H1 (cell line): ENCODE measurements around the gene MYO5B. TPM values are rescaled to one million over a fixed set of nuclear protein-coding genes. Genes with fewer than 3 reads are reported as not detected.

ENCODE experiments used
- CTCF ChIA-PET: fragments of 300-600 bp; sonication (Branson Sonifier 250); formaldehyde crosslinking; loops from one replicate; lab custom pipeline; 2021; ENCODE audit not compliant: partially characterized antibody; lab: Charles Lee
- POLR2A ChIA-PET: fragments of 300-600 bp; sonication (Branson Sonifier 250); formaldehyde crosslinking; loops from one replicate; lab custom pipeline; 2021; ENCODE audit warnings: inconsistent platforms; ENCODE audit not compliant: partially characterized antibody; lab: Charles Lee
- DNase-seq, 2 experiments: peaks; one replicate each; pipeline versions ENCODE4 v3.0.0 to v3.0.0-alpha.2; 2010 to 2022; ENCODE audit warnings: low spot score in 2 of 2, low read depth in 1 of 2, mixed read lengths in 1 of 2
- FAIRE-seq: peaks from 2 replicates; lab custom pipeline; 2011; peaks lifted over from hg19 to GRCh38; lab: Jason Lieb, UNC
- H2AFZ ChIP-seq: 2 replicates; pipeline ENCODE4 v1.8.1; 2012; ENCODE audit warnings: low read length, inconsistent platforms
- H2AK5ac ChIP-seq: 2 replicates; pipeline ENCODE4 v1.6.1; 2013; ENCODE audit warnings: low read depth, low read length
- H2BK120ac ChIP-seq: replicated peaks from 2 replicates; pipeline ENCODE3; 2013; ENCODE audit warnings: low read depth, low read length, inconsistent platforms
- H2BK12ac ChIP-seq: 2 replicates; pipeline ENCODE4 v1.6.1; 2013; ENCODE audit warnings: low read depth, low read length
- H2BK15ac ChIP-seq: 2 replicates; pipeline ENCODE4 v1.6.1; 2013; ENCODE audit warnings: low read length
- H2BK20ac ChIP-seq: 2 replicates; pipeline ENCODE4 v1.6.1; 2013; ENCODE audit warnings: low read length
- H2BK5ac ChIP-seq: 2 replicates; pipeline ENCODE4 v1.6.1; 2013; ENCODE audit warnings: low read depth, low read length
- H3K14ac ChIP-seq: 2 replicates; pipeline ENCODE4 v1.6.1; 2013; ENCODE audit warnings: inconsistent platforms; ENCODE audit not compliant: insufficient read length
- H3K18ac ChIP-seq: 2 replicates; pipeline ENCODE4 v1.6.1; 2013; ENCODE audit warnings: low read length; ENCODE audit errors: extremely low read depth
- H3K23ac ChIP-seq: 2 replicates; pipeline ENCODE4 v1.6.1; 2013; ENCODE audit warnings: inconsistent platforms; ENCODE audit not compliant: insufficient read length
- H3K23me2 ChIP-seq: 2 replicates; pipeline ENCODE4 v1.6.1; 2013; ENCODE audit warnings: low read depth, low read length
- H3K27ac ChIP-seq: 2 replicates; pipeline ENCODE4 v1.6.1; 2011; ENCODE audit warnings: low read depth, low read length, inconsistent platforms
- H3K27me3 ChIP-seq, 4 experiments: replicated peaks in 1 of 4; 1 replicate in 1 of 4; 2 replicates in 3 of 4; pipeline versions ENCODE4 v1.6.1 to v1.8.1; 2011 to 2013; ENCODE audit warnings: low read length in 3 of 4, mild to moderate bottlenecking in 3 of 4, inconsistent platforms in 2 of 4, mixed read lengths in 2 of 4, moderate library complexity in 1 of 4; ENCODE audit not compliant: control insufficient read depth in 3 of 4, insufficient read depth in 3 of 4; ENCODE audit errors: extremely low read depth in 1 of 4
- H3K36me3 ChIP-seq, 4 experiments: 2 replicates each; pipeline versions ENCODE4 v1.6.1 to v1.8.1; 2011 to 2013; ENCODE audit warnings: mild to moderate bottlenecking in 4 of 4, low read length in 3 of 4, moderate library complexity in 2 of 4, control low read depth in 1 of 4, inconsistent platforms in 1 of 4; ENCODE audit not compliant: insufficient read depth in 4 of 4, control insufficient read depth in 2 of 4
- H3K4ac ChIP-seq: replicated peaks from 2 replicates; pipeline ENCODE3; 2013; ENCODE audit warnings: low read length, low read depth, mixed read lengths, inconsistent platforms; ENCODE audit not compliant: insufficient read length
- H3K4me1 ChIP-seq, 4 experiments: replicated peaks in 1 of 4; 1 replicate in 1 of 4; 2 replicates in 3 of 4; pipeline versions ENCODE4 v1.6.1 to v1.8.1; 2011 to 2013; ENCODE audit warnings: low read length in 3 of 4, inconsistent platforms in 2 of 4, mixed read lengths in 1 of 4; ENCODE audit not compliant: insufficient read depth in 4 of 4, control insufficient read depth in 3 of 4
- H3K4me2 ChIP-seq, 2 experiments: 2 replicates each; pipeline versions ENCODE4 v1.6.1 to v1.8.1; 2011 to 2013; ENCODE audit warnings: low read depth in 2 of 2, low read length in 2 of 2, control low read depth in 1 of 2, inconsistent platforms in 1 of 2, mild to moderate bottlenecking in 1 of 2; ENCODE audit not compliant: insufficient read depth in 1 of 2
- H3K4me3 ChIP-seq, 4 experiments: fragments of 200-600, 300-600 bp in 1 of 4; sonication (generic), shearing (Covaris generic), sonication (Bioruptor Twin) in 1 of 4; 2 replicates each; pipeline versions ENCODE4 v1.5.1 to v1.8.1; 2011 to 2016; ENCODE audit warnings: low read length in 4 of 4, low read depth in 3 of 4, control low read depth in 2 of 4, inconsistent platforms in 2 of 4, mild to moderate bottlenecking in 2 of 4, mixed read lengths in 1 of 4, moderate library complexity in 1 of 4; ENCODE audit not compliant: insufficient read depth in 2 of 4; ENCODE audit errors: extremely low read depth in 1 of 4
- H3K56ac ChIP-seq: replicated peaks from 2 replicates; pipeline ENCODE3; 2013; ENCODE audit warnings: low read depth, mild to moderate bottlenecking, mixed read lengths, low read length, inconsistent platforms; ENCODE audit not compliant: insufficient read length
- H3K79me1 ChIP-seq: 2 replicates; pipeline ENCODE4 v1.6.1; 2013; ENCODE audit warnings: low read depth, low read length, control low read depth
- H3K79me2 ChIP-seq, 2 experiments: 2 replicates each; pipeline versions ENCODE4 v1.6.1 to v1.8.1; 2012 to 2013; ENCODE audit warnings: low read length in 2 of 2, mild to moderate bottlenecking in 2 of 2, inconsistent platforms in 1 of 2; ENCODE audit not compliant: insufficient read depth in 2 of 2, control insufficient read depth in 1 of 2
- H3K9ac ChIP-seq, 4 experiments: replicated peaks in 1 of 4; 1 replicate in 1 of 4; 2 replicates in 3 of 4; pipeline versions ENCODE4 v1.6.1 to v1.8.1; 2011 to 2013; ENCODE audit warnings: low read depth in 3 of 4, low read length in 3 of 4, control low read depth in 2 of 4, mild to moderate bottlenecking in 2 of 4, moderate library complexity in 2 of 4, inconsistent platforms in 1 of 4; ENCODE audit errors: extremely low read depth in 1 of 4
- H3K9me3 ChIP-seq, 2 experiments: 2 replicates each; pipeline versions ENCODE4 v1.6.1 to v1.8.1; 2012 to 2013; ENCODE audit warnings: mild to moderate bottlenecking in 2 of 2, moderate library complexity in 2 of 2, control low read depth in 1 of 2, inconsistent platforms in 1 of 2, low read depth in 1 of 2, low read length in 1 of 2, mixed read lengths in 1 of 2; ENCODE audit not compliant: insufficient read depth in 2 of 2
- H4K20me1 ChIP-seq, 2 experiments: replicated peaks in 1 of 2; 2 replicates each; pipeline versions ENCODE3 to v1.8.1; 2011 to 2013; ENCODE audit warnings: inconsistent platforms in 2 of 2, low read length in 2 of 2, mild to moderate bottlenecking in 1 of 2; ENCODE audit not compliant: insufficient read depth in 2 of 2, control insufficient read depth in 1 of 2
- H4K5ac ChIP-seq: 2 replicates; pipeline ENCODE4 v1.6.1; 2013; ENCODE audit warnings: low read length, low read depth, mixed read lengths, inconsistent platforms; ENCODE audit not compliant: insufficient read length
- H4K8ac ChIP-seq: 2 replicates; pipeline ENCODE4 v1.8.0; 2013; ENCODE audit warnings: mild to moderate bottlenecking, moderate library complexity, low read length, inconsistent platforms; ENCODE audit not compliant: insufficient read depth; ENCODE audit errors: extremely low read depth
- H4K91ac ChIP-seq: replicated peaks from 2 replicates; pipeline ENCODE3; 2013; ENCODE audit warnings: low read length, mixed read lengths, inconsistent platforms; ENCODE audit not compliant: insufficient read length
- RBBP5 ChIP-seq: IDR thresholded peaks from 2 replicates; pipeline ENCODE4 v1.7.1; 2012; ENCODE audit warnings: low read depth, mild to moderate bottlenecking, inconsistent platforms, low read length, moderate library complexity, borderline replicate concordance
- WGBS, 2 experiments: shearing (Covaris generic) in 1 of 2; methylation state at CpG; one replicate each; pipeline versions ENCODE4 v1.1.6 to v1.1.7; 2013 to 2015; ENCODE audit warnings: low lambda C conversion rate in 2 of 2, mixed read lengths in 2 of 2, inconsistent platforms in 1 of 2, low coverage in 1 of 2, missing lambda C conversion rate in 1 of 2; ENCODE audit not compliant: insufficient replicate concordance in 2 of 2, insufficient coverage in 1 of 2, insufficient read length in 1 of 2; ENCODE audit errors: extremely low coverage in 1 of 2, missing lambda C conversion rate in 1 of 2; 5-methylcytosine and 5-hydroxymethylcytosine counted together
- polyA plus RNA-seq, 7 experiments: library from polyadenylated mRNA; depleted of rRNA in 3 of 7; stranded (reverse) in 5 of 7; unstranded in 2 of 7; fragments of >200 nt in 5 of 7; fragments of 200-250 nt in 2 of 7; gene quantifications; 1 replicate in 5 of 7; 2 replicates in 1 of 7; 4 replicates in 1 of 7; pipeline versions ENCODE4 v1.2.1 to v1.2.3, GENCODE V29; 2011 to 2013; ENCODE audit warnings: missing spikeins in 2 of 7, mixed read lengths in 2 of 7
- total RNA-seq: library from RNA; stranded (reverse); fragmentation: NEBNext Ultra II Directional; extraction: Animal tissue kit (Norgen Biotek cat#: 25700); gene quantifications from 2 replicates; pipeline ENCODE4 v1.2.1, GENCODE V29; 2021
- TF ChIP-seq, protein P1 (sequence below): IDR thresholded peaks from 2 replicates; pipeline ENCODE4 v1.6.1; 2011; ENCODE audit warnings: low read depth, mild to moderate bottlenecking, low read length; ENCODE audit not compliant: insufficient read depth

Gene MYO5B
- total and polyA plus RNA-seq, 2 of the 8 experiments (the other 6 are each of a cell fraction or from before 2014, with no cell fraction given) = 6.4 to 7.7 TPM

DNA sequence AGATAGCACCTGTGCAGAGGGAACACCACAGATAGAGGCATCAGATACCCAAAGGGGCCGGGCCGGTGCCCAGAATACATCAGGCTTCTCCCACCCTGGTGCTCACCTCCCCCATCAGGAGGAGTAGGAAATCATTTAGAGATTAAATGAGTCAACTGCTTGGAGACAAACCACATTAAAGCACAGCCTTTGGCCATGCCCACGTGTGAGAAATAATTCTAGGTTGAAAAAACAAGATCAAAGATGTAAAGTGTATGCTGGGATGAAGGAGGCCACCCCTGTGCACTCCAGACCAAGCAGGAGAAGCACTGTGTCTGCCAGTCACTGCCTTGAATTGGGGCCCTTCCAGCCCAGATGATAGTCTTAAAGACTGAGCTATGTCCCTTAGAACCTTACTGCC is 228.9 kb downstream of the MYO5B start:
- H3K18ac ChIP-seq = no peak overlapping the region
- no peak overlapping the region for H3K23ac ChIP-seq
- no peak overlapping the region for H3K56ac ChIP-seq
- no peaks in the 10 kb centered on the region for H3K79me2 ChIP-seq
- H3K23me2 ChIP-seq = no peaks in the 10 kb centered on the region
- H2BK5ac ChIP-seq = no peak overlapping the region
- H3K4me2 ChIP-seq = no peak overlapping the region
- no peak for TF ChIP-seq RBBP5
- TF ChIP-seq, protein P1, sequence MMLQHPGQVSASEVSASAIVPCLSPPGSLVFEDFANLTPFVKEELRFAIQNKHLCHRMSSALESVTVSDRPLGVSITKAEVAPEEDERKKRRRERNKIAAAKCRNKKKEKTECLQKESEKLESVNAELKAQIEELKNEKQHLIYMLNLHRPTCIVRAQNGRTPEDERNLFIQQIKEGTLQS = no peak
- no peak for DNase-seq
- H4K20me1 ChIP-seq = peaks cover 0 to 2% of the 10 kb centered on the region in 2 experiments
- H2AFZ ChIP-seq = no peak overlapping the region
- H3K36me3 ChIP-seq = no peaks in the 10 kb centered on the region
- H3K79me1 ChIP-seq = no peaks in the 10 kb centered on the region
- no peak overlapping the region for H4K91ac ChIP-seq
- 90% methylated on average over 3 of the region's 3 CpGs; no CpG with 5 or more reads in 1 of the 2 experiments for WGBS, 2 experiments
- no peak overlapping the region for H2BK120ac ChIP-seq
- ChIA-PET CTCF (interaction anchor here (0.8 to 1.6 kb wide), 2 partner anchors 21 to 32 kb away, joined by 6 read pairs; no protein-coding TSS in a partner anchor), POLR2A (no interaction called here)
- no peak overlapping the region for H2BK12ac ChIP-seq
- no peak overlapping the region for H2BK20ac ChIP-seq
- no peak overlapping the region for H3K14ac ChIP-seq
- FAIRE-seq = no peak
- H3K4me3 ChIP-seq = no peak overlapping the region
- H3K27me3 ChIP-seq = no peaks in the 10 kb centered on the region
- no peaks in the 10 kb centered on the region for H3K4me1 ChIP-seq
- H2AK5ac ChIP-seq = no peak overlapping the region
- H3K9ac ChIP-seq = no peak overlapping the region
- H4K8ac ChIP-seq = no peak overlapping the region
- H3K4ac ChIP-seq = no peak overlapping the region
- no peak overlapping the region for H2BK15ac ChIP-seq
- H3K27ac ChIP-seq = no peak overlapping the region
- H4K5ac ChIP-seq = no peak overlapping the region
- no peaks in the 10 kb centered on the region for H3K9me3 ChIP-seq
